SK-MEL-5 (cell line): ENCODE data around the gene SDR39U1. TPM values are rescaled to one million over a fixed set of nuclear protein-coding genes. Genes with fewer than 3 reads are reported as not detected.
"Not testable (repeated sequence)": the region's sequence is repeated elsewhere in the genome, so short reads cannot be mapped to it uniquely, and the experiment has no call there.

Experiments
- DNase-seq: peaks from one replicate; pipeline ENCODE4 v3.0.0-alpha.2; 2016; ENCODE audit warnings: low read depth, low spot score
- in situ Hi-C: cut with HindIII; loops from 2 replicates; pipeline ENCODE4 v1.10.0; 2016; ENCODE audit warnings: low sequenced_read_pairs, high pct_unique_total_duplicates, low pct_unique_long_range_greater_than_20kb
- total RNA-seq: library from RNA; depleted of rRNA; stranded (reverse); fragments of >200 nt; shearing (Covaris generic); gene quantifications from 2 replicates; pipeline ENCODE4 v1.2.3, GENCODE V29; 2014

The SDR39U1 gene
- total RNA-seq, 1 experiment from 2014 or later = 6.2 TPM

GRCh38 chr14:24458736-24459135 is 16.2 kb upstream of the SDR39U1 start:
- in situ Hi-C loops = no loop called here
- no peak for DNase-seq

DNA sequence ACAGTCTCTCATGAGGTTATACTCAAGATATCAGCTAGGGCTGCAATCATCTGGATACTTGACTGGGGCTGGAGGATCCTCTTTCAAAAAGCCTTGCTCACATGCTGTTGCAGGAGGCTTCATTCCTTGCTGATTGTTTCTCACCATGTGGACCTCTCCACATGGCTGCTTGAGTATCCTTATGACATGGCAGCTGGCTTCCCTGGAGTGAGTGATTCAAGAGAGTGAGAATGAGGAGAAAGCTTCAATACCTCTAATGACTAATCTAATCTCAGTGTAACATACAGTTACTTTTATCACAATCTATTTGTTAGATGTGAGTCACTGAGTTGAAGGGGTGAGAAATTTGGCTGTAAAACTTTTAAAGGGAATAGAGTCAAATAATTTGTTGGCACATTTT is 14.4 kb upstream of the SDR39U1 start:
- in situ Hi-C loops = no loop called here
- DNase-seq = no peak

DNA sequence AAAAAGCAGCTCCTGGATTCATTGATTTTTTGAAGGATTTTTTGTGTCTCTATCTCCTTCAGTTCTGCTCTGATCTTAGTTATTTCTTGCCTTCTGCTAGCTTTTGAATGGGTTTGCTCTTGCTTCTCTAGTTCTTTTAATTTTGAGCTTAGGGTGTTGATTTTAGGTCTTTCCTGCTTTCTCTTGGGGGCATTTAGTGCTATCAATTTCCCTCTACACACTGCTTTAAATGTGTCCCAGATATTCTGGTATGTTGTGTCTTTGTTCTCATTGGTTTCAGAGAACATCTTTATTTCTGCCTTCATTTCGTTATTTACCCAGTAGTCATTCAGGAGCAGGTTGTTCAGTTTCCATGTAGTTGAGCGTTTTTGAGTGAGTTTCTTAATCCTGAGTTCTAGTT is 8.3 kb upstream of the SDR39U1 start:
- DNase-seq, in situ Hi-C loops: not testable (repeated sequence)

GRCh38 chr14:24443053-24443665 is 583 bp upstream of the SDR39U1 start:
- no peak for DNase-seq
- in situ Hi-C loops = no loop called here

DNA sequence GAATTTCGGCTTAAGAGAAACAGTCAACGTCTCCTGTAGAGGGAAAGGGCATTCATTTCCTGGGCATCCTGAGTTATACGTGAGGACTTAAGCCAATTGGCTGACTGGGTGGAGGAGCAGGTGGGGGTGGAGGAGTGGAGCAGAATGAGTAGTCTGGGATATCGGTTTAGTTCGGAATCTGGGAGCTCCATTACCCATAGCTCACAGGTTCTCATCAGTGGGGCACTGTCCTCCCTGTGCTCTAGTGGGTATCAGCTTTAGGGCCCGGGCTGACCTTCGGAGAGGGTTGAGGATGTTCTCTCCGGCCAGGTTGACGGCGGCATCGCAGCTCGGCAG is 704 bp downstream of the SDR39U1 start:
- no peak for DNase-seq
- in situ Hi-C loops = no loop called here

GRCh38 chr14:24441485-24441884 is 1.1 kb downstream of the SDR39U1 start:
- in situ Hi-C loops = no loop called here
- DNase-seq = no peak

- no peak for DNase-seq
- in situ Hi-C loops = no loop called here
These were observed 1.8 kb downstream of the SDR39U1 start for GRCh38 chr14:24440606-24441399.

DNA sequence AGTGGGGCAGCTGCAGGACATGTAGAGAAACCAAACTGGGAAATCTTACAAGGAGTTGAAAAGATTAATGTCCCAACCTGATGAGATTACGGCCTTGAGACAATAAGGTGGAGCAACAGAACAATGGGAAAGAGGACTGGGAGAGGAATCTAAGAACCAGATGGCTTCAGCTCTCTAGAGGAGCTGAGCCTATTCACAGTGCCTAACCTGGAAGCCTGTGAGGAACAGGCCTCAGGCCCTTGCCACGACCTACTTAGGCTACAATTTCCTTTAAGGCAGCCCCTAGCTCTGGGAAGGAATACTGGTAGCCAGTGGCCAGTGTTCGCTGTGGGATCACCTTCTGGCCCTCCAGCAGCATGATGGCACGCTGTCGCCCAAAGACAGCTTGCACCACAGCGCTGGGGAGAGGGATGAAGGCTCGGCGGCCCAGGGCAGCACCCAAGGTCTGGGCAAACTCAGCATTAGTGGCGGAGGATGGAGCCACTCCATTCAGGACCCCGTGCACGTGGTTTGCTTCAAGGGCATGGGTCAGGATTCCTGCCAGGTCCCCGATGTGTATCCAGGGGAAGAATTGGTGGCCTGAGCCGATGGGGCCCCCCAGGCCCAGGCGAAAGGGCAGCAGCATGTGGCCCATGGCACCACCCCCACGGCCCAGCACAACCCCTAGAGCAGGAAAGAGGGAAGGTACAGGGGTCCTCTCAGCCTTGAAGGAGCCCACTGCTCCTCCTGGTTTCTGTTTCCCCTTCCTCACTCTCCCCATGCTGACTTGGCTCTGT is 2.6 kb downstream of the SDR39U1 start:
- no peak for DNase-seq
- in situ Hi-C loops = no loop called here

DNA sequence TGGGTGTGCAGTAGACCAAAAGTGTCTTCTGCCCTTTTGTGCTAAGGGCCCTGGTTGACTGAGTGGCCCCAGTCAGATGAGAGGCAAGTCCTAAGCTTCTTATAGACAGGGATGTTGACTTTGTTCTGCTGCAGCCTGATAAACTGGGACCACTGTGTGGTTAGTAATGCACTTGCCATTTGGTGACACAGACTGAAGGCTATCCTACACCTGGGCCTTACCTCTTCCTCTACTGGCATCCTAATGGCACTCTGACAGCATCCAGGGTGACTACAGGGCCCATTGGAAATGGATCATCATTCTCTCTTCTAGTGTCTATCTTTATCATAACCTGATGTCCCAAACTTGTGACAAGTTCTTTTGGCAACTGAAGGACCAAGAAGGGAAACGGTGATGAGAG is 3.3 kb downstream of the SDR39U1 start:
- in situ Hi-C loops = no loop called here
- no peak for DNase-seq

DNA sequence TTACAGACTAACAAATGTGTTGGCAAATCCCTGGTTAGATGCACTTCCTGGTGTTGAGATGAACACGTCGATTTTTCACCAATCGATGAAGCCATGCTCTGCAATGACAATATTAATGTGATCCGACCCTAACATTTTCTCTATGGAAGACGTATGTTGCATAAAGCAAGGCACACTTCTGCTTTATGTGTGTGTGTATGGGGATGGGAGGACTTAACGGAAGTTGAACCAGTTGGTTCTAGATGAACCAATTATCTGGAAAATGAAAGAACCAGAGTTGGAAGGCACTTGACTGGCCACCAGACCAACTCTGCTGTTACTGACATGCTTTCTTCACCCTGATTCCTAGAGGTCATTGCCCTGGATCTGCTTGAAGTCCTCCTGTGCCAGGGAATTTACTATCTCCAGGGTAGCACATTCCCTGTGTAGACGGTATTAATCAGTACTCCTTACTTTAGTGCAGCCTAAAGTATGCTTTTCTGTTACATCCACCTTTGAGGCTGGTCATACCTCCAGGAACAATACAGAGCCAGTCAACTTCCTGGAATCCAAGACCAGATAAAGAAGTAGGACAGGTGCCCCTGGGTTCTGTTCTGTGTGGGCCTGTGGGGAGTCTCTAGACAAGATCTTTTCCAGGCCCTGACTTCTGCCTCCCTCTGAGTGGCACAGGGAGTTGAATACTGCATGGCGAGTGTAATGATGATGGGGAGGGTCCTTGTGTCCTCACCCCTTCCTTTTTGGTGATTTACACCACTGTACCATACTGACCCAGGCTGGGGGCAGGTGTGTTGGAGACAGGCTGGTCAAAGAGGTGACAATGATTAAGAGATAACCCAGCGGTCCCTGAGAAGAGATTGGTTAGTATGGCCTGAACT is 4.1 kb downstream of the SDR39U1 start:
- in situ Hi-C loops = no loop called here
- DNase-seq = no peak

GRCh38 chr14:24437736-24438067 is 4.9 kb downstream of the SDR39U1 start:
- no peak for DNase-seq
- in situ Hi-C loops = no loop called here

GRCh38 chr14:24437020-24437735 is 5.4 kb downstream of the SDR39U1 start:
- DNase-seq = no peak
- in situ Hi-C loops = no loop called here

GRCh38 chr14:24436355-24437019 is 6.1 kb downstream of the SDR39U1 start:
- peak; percentile 72 for DNase-seq
- in situ Hi-C loops = no loop called here

GRCh38 chr14:24435998-24436354 is 6.6 kb downstream of the SDR39U1 start:
- DNase-seq = no peak
- in situ Hi-C loops = no loop called here

- in situ Hi-C loops = no loop called here
These were observed 7.3 kb downstream of the SDR39U1 start for GRCh38 chr14:24435192-24435810.

GRCh38 chr14:24434676-24435075 is 7.9 kb downstream of the SDR39U1 start:
- in situ Hi-C loops = no loop called here
- no peak for DNase-seq

More at GRCh38 chr14:24435192-24435810, 7.3 kb downstream of the SDR39U1 start:
- DNase-seq = no peak

DNA sequence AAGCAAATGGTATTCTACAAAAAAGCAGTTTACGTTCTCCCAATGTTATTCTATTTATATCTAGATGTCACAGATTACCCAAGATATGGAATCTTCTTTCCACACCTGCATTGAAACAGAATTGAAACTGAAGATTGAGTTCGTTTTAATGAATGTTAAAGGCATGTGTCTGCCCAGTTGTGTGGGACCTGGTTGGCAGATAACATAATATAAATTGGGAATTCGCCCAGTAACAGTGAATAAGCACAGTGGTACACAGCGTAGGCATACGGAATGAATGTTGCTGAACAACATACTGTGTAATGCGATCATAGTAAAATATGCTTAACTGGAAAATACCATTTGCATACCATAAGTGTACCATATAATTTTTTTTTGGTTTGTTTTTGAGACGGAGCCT is 8.5 kb downstream of the SDR39U1 start:
- in situ Hi-C loops = no loop called here
- DNase-seq = no peak
